ENCODE results near the gene GRID1. TPM values are rescaled to one million over a fixed set of nuclear protein-coding genes. Genes with fewer than 3 reads are reported as not detected.

GRID1 gene
- total RNA-seq, 1 experiment from 2014 or later = 5.6 TPM

- H3K79me2 ChIP-seq (ENCODE audit: insufficient read depth, low read length) = no peaks in the 10 kb centered on the region
- H3K9me2 ChIP-seq (ENCODE audit: insufficient read depth) = no peaks in the 10 kb centered on the region
- H3K9me3 ChIP-seq (ENCODE audit: control insufficient read depth in 1 of 2, insufficient read depth in 1 of 2, low read depth in 1 of 2, low read length in 2 of 2) = no peaks in the 10 kb centered on the region
- no peak overlapping the region for H3K4me2 ChIP-seq (ENCODE audit: low read length)
- POLR2A ChIA-PET = no interaction called here
- intact Hi-C loops (cut with micrococcal nuclease) = no loop called here
- H3K9ac ChIP-seq (ENCODE audit: low read length) = no peak overlapping the region
- no peak overlapping the region for H3K4me3 ChIP-seq (replicated peaks in 1 of 2; ENCODE audit: low read depth in 1 of 2, low read length in 2 of 2)
- H3K27me3 ChIP-seq (ENCODE audit: insufficient read depth, low read length) = no peaks in the 10 kb centered on the region
- CTCF ChIA-PET = no interaction called here
- H3K4me1 ChIP-seq (ENCODE audit: control insufficient read depth in 1 of 2, insufficient read depth in 2 of 2, low read length in 2 of 2) = peaks cover 0 to 8% of the 10 kb centered on the region in 2 experiments; a peak in 1 of 4 replicates
- no TSS peak for BruUV-seq (replicated peaks)
- TF ChIP-seq ZBTB33 (IDR thresholded peaks at IDR 0.05; ENCODE audit: extremely low read depth, insufficient replicate concordance, low read length) (no peak), YY1 (IDR thresholded peaks at IDR 0.05; ENCODE audit: extremely low read depth, insufficient replicate concordance, low read depth, low read length) (no peak), JUND (IDR thresholded peaks at IDR 0.05) (no peak), EZH2phosphoT487 (IDR thresholded peaks at IDR 0.05; ENCODE audit: borderline replicate concordance) (no peak), SP1 (IDR thresholded peaks at IDR 0.05; ENCODE audit: low read depth) (no peak), CEBPB (IDR thresholded peaks at IDR 0.05; ENCODE audit: low read depth) (no peak), SRF (IDR thresholded peaks at IDR 0.05; ENCODE audit: low read depth) (no peak), CBX3 (IDR thresholded peaks at IDR 0.05; ENCODE audit: low read depth) (no peak)
- RAD21 ChIA-PET (ENCODE audit: low non-redundant PET in 1 of 2, low total read pairs in 2 of 2, uncharacterized antibody in 2 of 2, unreplicated experiment in 2 of 2) = no interaction called here
- no peak for ATAC-seq
- H3K27ac ChIP-seq (ENCODE audit: low read depth, low read length) = no peak overlapping the region
- H4K20me1 ChIP-seq (ENCODE audit: insufficient read depth) = no peaks in the 10 kb centered on the region
- no peaks in the 10 kb centered on the region for H3K36me3 ChIP-seq (ENCODE audit: control insufficient read depth in 1 of 2, insufficient read depth in 2 of 2, low read length in 2 of 2)
- H2AFZ ChIP-seq (ENCODE audit: low read depth, low read length, poor library complexity, severe bottlenecking) = no peak overlapping the region
- no peak for DNase-seq (ENCODE audit: low read depth, low spot score)
These were observed 135.9 kb downstream of the GRID1 start for GRCh38 chr10:86230557-86231180.

Measured in HCT116 (cell line).